Measurements from ENCODE around the gene FLOT2. TPM values are rescaled to one million over a fixed set of nuclear protein-coding genes. Genes with fewer than 3 reads are reported as not detected.

Gene FLOT2
- total and polyA plus RNA-seq, 2 donors (not counting 3 experiments of a cell fraction or from before 2014, with no cell fraction given): 169 to 180 TPM

DNA sequence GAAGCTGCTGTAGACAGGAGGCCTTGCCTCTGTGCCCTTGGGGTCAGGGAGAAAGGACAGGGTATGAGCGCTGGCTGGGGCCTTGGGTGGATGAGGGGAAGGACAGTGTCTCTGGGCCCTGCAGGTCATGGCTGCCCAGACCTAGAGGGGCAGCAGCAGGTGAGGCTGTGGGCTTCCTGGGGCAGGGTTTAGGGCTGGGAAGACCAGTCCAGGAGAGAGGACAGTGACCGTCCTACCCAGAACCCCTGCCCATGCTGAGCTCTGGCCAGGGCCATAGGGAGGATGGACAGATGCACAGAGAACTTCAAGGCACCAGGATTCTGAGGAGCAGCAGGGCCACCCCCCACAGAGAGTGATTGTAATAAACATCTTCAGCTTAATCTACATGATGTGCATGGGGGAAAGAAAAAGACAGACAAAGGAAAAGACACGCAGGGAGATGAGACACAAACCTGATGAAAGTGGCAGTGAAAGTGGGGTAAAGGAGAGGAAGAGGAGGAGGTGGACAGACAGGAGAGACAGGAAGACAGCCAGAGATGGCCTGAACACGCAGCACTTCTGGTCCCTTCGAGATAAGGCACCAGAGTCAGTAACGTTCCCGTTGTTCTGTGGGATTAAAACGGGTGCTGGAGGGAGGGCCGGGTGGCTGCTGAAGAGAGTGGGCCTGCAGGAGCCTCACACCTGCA lies 17.5 kb downstream of the FLOT2 start:
- Histone ChIP-seq H2AFZ (ENCODE audit: low read depth, low read length) (no peak overlapping the region), H3K4me1 (ENCODE audit: control insufficient read depth, extremely low read depth, insufficient read depth, low read length) (no peaks in the 10 kb centered on the region), H3K9me1 (replicated peaks; ENCODE audit: control insufficient read depth, extremely low read depth, insufficient read depth, low read length) (no peaks in the 10 kb centered on the region), H4K20me1 (replicated peaks; ENCODE audit: control insufficient read depth, extremely low read depth, insufficient read depth, low read length) (no peaks in the 10 kb centered on the region), H3K36me3 (ENCODE audit: control insufficient read depth in 2 of 2, extremely low read depth in 1 of 2, insufficient read depth in 2 of 2, low read length in 2 of 2) (peaks cover 11 to 51% of the 10 kb centered on the region in 2 experiments), H3K9me3 (replicated peaks; ENCODE audit: control insufficient read depth, insufficient read depth, low read length) (no peaks in the 10 kb centered on the region), H3K4me2 (ENCODE audit: insufficient read depth, low read length) (no peak overlapping the region), H3K4me3 (replicated peaks in 1 of 3; ENCODE audit: insufficient read depth in 1 of 3, low read depth in 1 of 3, low read length in 3 of 3) (no peak overlapping the region), H3K27ac (ENCODE audit: insufficient read depth, low read depth, low read length) (no peak overlapping the region), H3K9ac (replicated peaks; ENCODE audit: extremely low read depth, insufficient read depth, low read length) (no peak overlapping the region), H3K79me2 (ENCODE audit: control insufficient read depth, insufficient read depth, low read length) (no peaks in the 10 kb centered on the region), H3K27me3 (ENCODE audit: control insufficient read depth in 2 of 2, insufficient read depth in 2 of 2, low read length in 2 of 2) (no peaks in the 10 kb centered on the region)
- TF ChIP-seq GATA2 (IDR thresholded peaks at IDR 0.05; ENCODE audit: insufficient read depth, insufficient read length, low read depth, low read length) (no peak), JUN (IDR thresholded peaks at IDR 0.05; ENCODE audit: borderline replicate concordance, insufficient read depth, insufficient read length, low read depth) (no peak), FOS (IDR thresholded peaks at IDR 0.05; ENCODE audit: borderline replicate concordance, insufficient read depth, low read length) (no peak), MYC (IDR thresholded peaks at IDR 0.05; ENCODE audit: low read depth, low read length) (no peak), POLR2AphosphoS5 (IDR thresholded peaks at IDR 0.05; ENCODE audit: insufficient read depth, low read depth, low read length) (no peak), EZH2 (IDR thresholded peaks at IDR 0.05; ENCODE audit: borderline replicate concordance, low read depth, low read length, severe bottlenecking) (no peak), POLR2A (IDR thresholded peaks at IDR 0.05; ENCODE audit: low read depth, low read length) (no peak)
- TF ChIP-seq, protein P1, sequence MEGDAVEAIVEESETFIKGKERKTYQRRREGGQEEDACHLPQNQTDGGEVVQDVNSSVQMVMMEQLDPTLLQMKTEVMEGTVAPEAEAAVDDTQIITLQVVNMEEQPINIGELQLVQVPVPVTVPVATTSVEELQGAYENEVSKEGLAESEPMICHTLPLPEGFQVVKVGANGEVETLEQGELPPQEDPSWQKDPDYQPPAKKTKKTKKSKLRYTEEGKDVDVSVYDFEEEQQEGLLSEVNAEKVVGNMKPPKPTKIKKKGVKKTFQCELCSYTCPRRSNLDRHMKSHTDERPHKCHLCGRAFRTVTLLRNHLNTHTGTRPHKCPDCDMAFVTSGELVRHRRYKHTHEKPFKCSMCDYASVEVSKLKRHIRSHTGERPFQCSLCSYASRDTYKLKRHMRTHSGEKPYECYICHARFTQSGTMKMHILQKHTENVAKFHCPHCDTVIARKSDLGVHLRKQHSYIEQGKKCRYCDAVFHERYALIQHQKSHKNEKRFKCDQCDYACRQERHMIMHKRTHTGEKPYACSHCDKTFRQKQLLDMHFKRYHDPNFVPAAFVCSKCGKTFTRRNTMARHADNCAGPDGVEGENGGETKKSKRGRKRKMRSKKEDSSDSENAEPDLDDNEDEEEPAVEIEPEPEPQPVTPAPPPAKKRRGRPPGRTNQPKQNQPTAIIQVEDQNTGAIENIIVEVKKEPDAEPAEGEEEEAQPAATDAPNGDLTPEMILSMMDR (IDR thresholded peaks at IDR 0.05; ENCODE audit: extremely low read depth in 1 of 2, insufficient read depth in 1 of 2, low read depth in 1 of 2, low read length in 2 of 2): no peak
- TF ChIP-seq, protein P2, sequence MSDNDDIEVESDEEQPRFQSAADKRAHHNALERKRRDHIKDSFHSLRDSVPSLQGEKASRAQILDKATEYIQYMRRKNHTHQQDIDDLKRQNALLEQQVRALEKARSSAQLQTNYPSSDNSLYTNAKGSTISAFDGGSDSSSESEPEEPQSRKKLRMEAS (IDR thresholded peaks at IDR 0.05; ENCODE audit: insufficient read depth, insufficient read length): no peak
- BruUV-seq (replicated peaks): TSS peak; percentile 55
- dilution Hi-C loops (cut with MboI; ENCODE audit: extremely low pct_ligation_motif_present, low sequenced_read_pairs): no loop called here
- intact Hi-C loops (cut with micrococcal nuclease): loop anchor here (1.0 to 2.0 kb wide), 2 partner anchors 13 to 153 kb away; no protein-coding TSS in a partner anchor
- ChIA-PET POLR2A (no interaction called here), CTCF (interaction anchor here (1.6 to 3.0 kb wide), 8 partner anchors 10 to 153 kb away, joined by 6 to 47 read pairs (median 13); partner anchors contain the start of genes NEK8 and TLCD1)
- no peak for FAIRE-seq
- no peak for DNase-seq (ENCODE audit: low read depth, low spot score)

All from endothelial cell of umbilical vein (primary cell).